Mucosa of gallbladder (tissue), 1 donor: ENCODE data around the gene AAGAB. TPM values are rescaled to one million over a fixed set of nuclear protein-coding genes. Genes with fewer than 3 reads are reported as not detected.
"Not testable (repeated sequence)": the region's sequence is repeated elsewhere in the genome, so short reads cannot be mapped to it uniquely, and the experiment has no call there.

Experiments
- DNase-seq: peaks from one replicate; pipeline ENCODE4 v3.0.0-alpha.2; 2020; ENCODE audit warnings: low spot score
- total RNA-seq: library from RNA; stranded (reverse); gene quantifications from one replicate; pipeline ENCODE4 v1.2.1, GENCODE V29; 2021
- donor health status: DM: no; HTN: no; CAD: no.

AAGAB gene
- total RNA-seq, result 39.6 TPM

- peak; percentile 97 for DNase-seq
Measured at GRCh38 chr15:67254238-67255175, at the start of gene AAGAB, which contains the start of gene IQCH. TSS of gene AAGAB (minus strand) at chr15:67254661. CDS start at chr15:67254631, 30 bp downstream. TSS of gene IQCH (plus strand) at chr15:67254786. CDS start at chr15:67254897, 111 bp downstream.

GRCh38 chr15:67303490-67304363 is 49.3 kb upstream of the AAGAB start:
- peak; percentile 23 for DNase-seq

- no peak for DNase-seq
Measured at GRCh38 chr15:67300266-67301025, 46.0 kb upstream of the AAGAB start.

GRCh38 chr15:67296684-67297083 is 42.2 kb upstream of the AAGAB start:
- no peak for DNase-seq

GRCh38 chr15:67296188-67296587 is 41.7 kb upstream of the AAGAB start:
- no peak for DNase-seq

- no peak for DNase-seq
Measured at GRCh38 chr15:67290319-67290718, 35.9 kb upstream of the AAGAB start.

- DNase-seq, result not testable (repeated sequence)
Measured at GRCh38 chr15:67286400-67286799, 31.9 kb upstream of the AAGAB start.

GRCh38 chr15:67285625-67286024 is 31.2 kb upstream of the AAGAB start:
- not testable (repeated sequence) for DNase-seq

- no peak for DNase-seq
Measured at GRCh38 chr15:67281714-67282113, 27.3 kb upstream of the AAGAB start.

GRCh38 chr15:67280217-67280616 is 25.8 kb upstream of the AAGAB start:
- no peak for DNase-seq

- no peak for DNase-seq
Measured at GRCh38 chr15:67276666-67277065, 22.2 kb upstream of the AAGAB start.

- no peak for DNase-seq
Measured at GRCh38 chr15:67274236-67274635, 19.8 kb upstream of the AAGAB start.

- no peak for DNase-seq
Measured at GRCh38 chr15:67267951-67268941, 13.8 kb upstream of the AAGAB start.

- DNase-seq, result no peak
Measured at GRCh38 chr15:67267440-67267839, 13.0 kb upstream of the AAGAB start.

GRCh38 chr15:67266870-67267269 is 12.4 kb upstream of the AAGAB start:
- no peak for DNase-seq

- no peak for DNase-seq
Measured at GRCh38 chr15:67259806-67260205, 5.3 kb upstream of the AAGAB start.

GRCh38 chr15:67259379-67259778 is 4.9 kb upstream of the AAGAB start:
- DNase-seq, result no peak

- not testable (repeated sequence) for DNase-seq
Measured at GRCh38 chr15:67258412-67258811, 4.0 kb upstream of the AAGAB start.

GRCh38 chr15:67256051-67256450 is 1.6 kb upstream of the AAGAB start:
- DNase-seq, result no peak

- no peak for DNase-seq
Measured at GRCh38 chr15:67253549-67254237, 768 bp downstream of the AAGAB start.
